ENCODE data around the gene ARHGEF19. TPM values are rescaled to one million over a fixed set of nuclear protein-coding genes. Genes with fewer than 3 reads are reported as not detected.

Gene ARHGEF19
- polyA plus RNA-seq, 1 experiment: 6.7 TPM

DNA sequence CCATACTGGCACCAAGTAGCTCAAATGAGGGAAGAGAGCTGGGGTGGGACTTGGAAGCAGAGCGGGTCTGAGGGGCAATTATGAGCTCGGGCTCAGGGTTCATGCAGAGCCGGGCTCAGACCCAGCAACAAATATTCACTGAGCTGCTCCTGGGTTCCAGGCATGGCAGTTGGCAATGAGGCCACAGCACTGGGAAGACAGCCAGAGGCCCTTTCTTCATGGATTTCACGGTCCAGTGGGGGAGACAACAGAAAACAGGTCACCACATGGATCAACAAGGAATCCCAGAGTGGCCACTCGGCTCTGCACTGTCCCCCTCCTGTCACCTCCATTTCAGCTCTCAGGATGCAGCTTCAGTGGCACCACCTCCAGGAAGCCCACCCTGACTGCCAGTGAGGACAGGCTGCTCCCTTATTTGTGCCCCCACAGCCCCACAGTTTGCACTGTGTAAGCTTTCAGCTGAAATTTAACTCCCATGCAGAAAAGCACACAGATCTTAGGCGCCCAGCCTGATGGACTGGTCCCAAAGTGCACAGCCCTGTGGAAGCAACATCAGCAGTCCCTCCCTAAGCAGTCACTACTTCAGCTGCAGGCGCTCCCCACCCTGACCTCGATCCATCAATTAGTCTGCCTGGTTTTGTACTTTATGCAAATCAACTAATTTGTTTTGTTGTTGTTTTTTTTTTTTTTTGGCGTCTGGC lies 22.4 kb downstream of the ARHGEF19 start:
- CTCF ChIA-PET: interaction anchor here (0.7 to 12.1 kb wide), 4 partner anchors 10 to 121 kb away, joined by 4 to 407 read pairs (median 6); partner anchors contain the start of gene FAM131C
- TF ChIP-seq, protein P1, sequence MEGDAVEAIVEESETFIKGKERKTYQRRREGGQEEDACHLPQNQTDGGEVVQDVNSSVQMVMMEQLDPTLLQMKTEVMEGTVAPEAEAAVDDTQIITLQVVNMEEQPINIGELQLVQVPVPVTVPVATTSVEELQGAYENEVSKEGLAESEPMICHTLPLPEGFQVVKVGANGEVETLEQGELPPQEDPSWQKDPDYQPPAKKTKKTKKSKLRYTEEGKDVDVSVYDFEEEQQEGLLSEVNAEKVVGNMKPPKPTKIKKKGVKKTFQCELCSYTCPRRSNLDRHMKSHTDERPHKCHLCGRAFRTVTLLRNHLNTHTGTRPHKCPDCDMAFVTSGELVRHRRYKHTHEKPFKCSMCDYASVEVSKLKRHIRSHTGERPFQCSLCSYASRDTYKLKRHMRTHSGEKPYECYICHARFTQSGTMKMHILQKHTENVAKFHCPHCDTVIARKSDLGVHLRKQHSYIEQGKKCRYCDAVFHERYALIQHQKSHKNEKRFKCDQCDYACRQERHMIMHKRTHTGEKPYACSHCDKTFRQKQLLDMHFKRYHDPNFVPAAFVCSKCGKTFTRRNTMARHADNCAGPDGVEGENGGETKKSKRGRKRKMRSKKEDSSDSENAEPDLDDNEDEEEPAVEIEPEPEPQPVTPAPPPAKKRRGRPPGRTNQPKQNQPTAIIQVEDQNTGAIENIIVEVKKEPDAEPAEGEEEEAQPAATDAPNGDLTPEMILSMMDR (IDR thresholded peaks at IDR 0.05; ENCODE audit: low read depth, low read length): no peak
- Histone ChIP-seq H3K9me3 (ENCODE audit: control insufficient read depth, insufficient read depth, low read length) (no peaks in the 10 kb centered on the region), H3K27me3 (ENCODE audit: control insufficient read depth, insufficient read depth, low read length) (no peaks in the 10 kb centered on the region), H3K4me3 (ENCODE audit: low read depth, low read length) (no peak overlapping the region), H3K27ac (ENCODE audit: low read depth, low read length) (no peak overlapping the region)
- no peak for DNase-seq (ENCODE audit: low read depth, low spot score)
- POLR2A ChIA-PET: interaction anchor here (1.1 kb wide), 1 partner anchor 17 kb away, joined by 3 read pairs; no protein-coding TSS in a partner anchor

DNA sequence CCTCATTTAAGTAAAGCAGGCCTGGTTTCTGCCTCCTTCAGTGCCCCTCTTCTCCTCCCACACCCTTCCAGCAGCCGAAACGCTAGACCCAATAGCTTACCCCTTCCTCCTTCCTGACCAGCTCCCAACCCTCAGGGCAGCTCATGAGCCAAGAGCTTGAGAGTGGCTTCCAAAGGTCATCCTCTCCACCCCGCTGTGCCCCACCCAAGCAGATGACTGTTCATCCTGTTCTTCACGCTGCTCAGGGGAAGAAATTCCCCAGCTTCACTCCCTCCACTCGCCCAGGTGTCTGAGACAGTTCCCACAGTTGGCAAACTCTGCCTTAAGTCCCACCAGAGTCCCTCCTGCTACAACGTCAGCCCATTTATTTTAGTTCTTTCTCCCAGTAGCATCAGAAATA lies 23.4 kb downstream of the ARHGEF19 start:
- CTCF ChIA-PET: interaction anchor here (0.9 to 12.1 kb wide), 3 partner anchors 43 to 110 kb away, joined by 5 to 407 read pairs (median 5); partner anchors contain the start of gene FAM131C

DNA sequence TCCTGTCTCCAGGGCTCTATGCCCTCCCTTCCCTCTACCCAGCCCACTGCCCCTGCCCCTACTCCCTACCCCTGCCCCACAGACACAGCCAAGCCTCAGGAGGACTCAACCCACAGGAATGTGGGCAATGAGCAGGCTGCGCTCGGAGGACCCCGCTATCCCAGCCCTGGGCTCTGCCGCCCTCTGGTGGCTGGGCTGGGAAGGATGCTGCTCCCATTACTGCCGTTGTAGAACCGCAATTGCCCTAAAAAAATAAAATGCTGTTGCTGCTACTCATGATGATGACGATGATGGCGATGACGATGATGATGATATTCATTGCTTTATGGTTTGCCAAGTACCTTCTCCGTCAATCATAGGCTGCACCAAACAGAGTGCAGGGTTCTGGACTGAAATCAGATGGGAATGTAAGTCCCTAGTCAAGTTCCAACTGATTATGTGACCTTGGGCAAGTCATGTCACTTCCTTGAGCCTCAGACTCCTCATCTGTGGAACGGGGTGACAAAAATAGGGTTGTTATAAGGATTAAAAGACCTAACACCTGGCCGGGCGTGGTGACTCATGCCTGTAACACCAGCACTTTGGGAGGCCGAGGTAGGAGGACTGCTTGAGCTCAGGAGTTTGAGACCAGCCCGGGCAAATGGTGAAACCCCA lies 24.6 kb downstream of the ARHGEF19 start:
- Histone ChIP-seq H3K27me3 (ENCODE audit: control insufficient read depth, insufficient read depth, low read length) (no peaks in the 10 kb centered on the region), H3K4me3 (ENCODE audit: low read depth, low read length) (no peak overlapping the region), H3K27ac (ENCODE audit: low read depth, low read length) (no peak overlapping the region), H3K9me3 (ENCODE audit: control insufficient read depth, insufficient read depth, low read length) (no peaks in the 10 kb centered on the region)
- peak; percentile 58 for DNase-seq (ENCODE audit: low read depth, low spot score)
- ChIA-PET POLR2A (interaction anchor here (1.0 kb wide), 1 partner anchor 112 kb away, joined by 3 read pairs; no protein-coding TSS in a partner anchor), CTCF (interaction anchor here (0.6 to 12.1 kb wide), 7 partner anchors 24 to 499 kb away, joined by 3 to 407 read pairs (median 5); partner anchors contain the start of genes EPHA2 and FAM131C)
- TF ChIP-seq, protein P1 (IDR thresholded peaks at IDR 0.05; ENCODE audit: low read depth, low read length): peak; percentile 98

More for the DNA sequence above, 23.4 kb downstream of the ARHGEF19 start:
- no peaks in the 10 kb centered on the region for H3K9me3 ChIP-seq (ENCODE audit: control insufficient read depth, insufficient read depth, low read length)
- POLR2A ChIA-PET: interaction anchor here (1.0 kb wide), 1 partner anchor 18 kb away, joined by 3 read pairs; no protein-coding TSS in a partner anchor
- TF ChIP-seq, protein P1 (IDR thresholded peaks at IDR 0.05; ENCODE audit: low read depth, low read length): no peak
- H3K4me3 ChIP-seq (ENCODE audit: low read depth, low read length): no peak overlapping the region
- H3K27ac ChIP-seq (ENCODE audit: low read depth, low read length): no peak overlapping the region
- no peaks in the 10 kb centered on the region for H3K27me3 ChIP-seq (ENCODE audit: control insufficient read depth, insufficient read depth, low read length)
- DNase-seq (ENCODE audit: low read depth, low spot score): no peak

- no peak for DNase-seq (ENCODE audit: low read depth, low spot score)
- H3K9me3 ChIP-seq (ENCODE audit: control insufficient read depth, insufficient read depth, low read length): no peaks in the 10 kb centered on the region
- POLR2A ChIA-PET: interaction anchor here (0.6 to 1.0 kb wide), 4 partner anchors 20 to 111 kb away, joined by 3 to 8 read pairs (median 3); no protein-coding TSS in a partner anchor
- CTCF ChIA-PET: interaction anchor here (0.5 to 12.1 kb wide), 9 partner anchors 14 to 498 kb away, joined by 3 to 407 read pairs (median 6); partner anchors contain the start of genes EPHA2 and FAM131C
- TF ChIP-seq, protein P1 (IDR thresholded peaks at IDR 0.05; ENCODE audit: low read depth, low read length): no peak
- no peaks in the 10 kb centered on the region for H3K27me3 ChIP-seq (ENCODE audit: control insufficient read depth, insufficient read depth, low read length)
- H3K4me3 ChIP-seq (ENCODE audit: low read depth, low read length): no peak overlapping the region
- H3K27ac ChIP-seq (ENCODE audit: low read depth, low read length): no peak overlapping the region
Measured at GRCh38 chr1:16186655-16187235, 25.7 kb downstream of the ARHGEF19 start.
